Uterus (tissue), 4 donors: Measurements from ENCODE around the gene CTDNEP1. TPM values are rescaled to one million over a fixed set of nuclear protein-coding genes. Genes with fewer than 3 reads are reported as not detected.
A peak's percentile ranks its signal among the peaks of the same experiment; 100 is the strongest.

ENCODE experiments used
- DNase-seq, 2 donors: peaks; one replicate each; pipeline ENCODE4 v3.0.0-alpha.2; 2019 to 2020
- H3K27ac ChIP-seq, 2 donors: fragments of 200-600 bp; sonication (generic); 1 replicate in 1 of 2; 2 replicates in 1 of 2; pipeline ENCODE4 v1.5.1; 2016 to 2018
- H3K27me3 ChIP-seq, 2 donors: fragments of 200-600 bp; sonication (generic); one replicate each; pipeline ENCODE4 v1.5.1; 2018 to 2019; ENCODE audit warnings: control low read depth in 1 of 2
- H3K36me3 ChIP-seq, 2 donors: fragments of 200-600 bp; sonication (generic); one replicate each; pipeline ENCODE4 v1.5.1; 2019; ENCODE audit warnings: control low read depth in 1 of 2
- H3K4me1 ChIP-seq, 2 donors: fragments of 200-600 bp; sonication (generic); one replicate each; pipeline ENCODE4 v1.5.1; 2018 to 2019; ENCODE audit warnings: control low read depth in 1 of 2
- H3K4me3 ChIP-seq, 2 donors: fragments of 200-600 bp; sonication (generic); 1 replicate in 1 of 2; 2 replicates in 1 of 2; pipeline ENCODE4 v1.5.1; 2018 to 2019; ENCODE audit warnings: mild to moderate bottlenecking in 1 of 2
- H3K9me3 ChIP-seq, 2 donors: fragments of 200-600 bp; sonication (generic); one replicate each; pipeline ENCODE4 v1.5.1; 2019; ENCODE audit warnings: control low read depth in 1 of 2
- CTCF ChIP-seq, 4 experiments: fragments of 200-600 bp in 2 of 4; fragments of 450-650 bp in 2 of 4; sonication (generic) in 2 of 4; IDR thresholded peaks; one replicate each; pipeline ENCODE4 v1.5.1; 2016 to 2019; ENCODE audit warnings: antibody characterized with exemption in 4 of 4, mild to moderate bottlenecking in 2 of 4, moderate library complexity in 1 of 4
- POLR2A ChIP-seq, 2 donors: fragments of 450-650 bp; IDR thresholded peaks; one replicate each; pipeline ENCODE4 v1.6.1; 2016; ENCODE audit warnings: antibody characterized with exemption in 2 of 2, mild to moderate bottlenecking in 1 of 2, moderate library complexity in 1 of 2
- intact Hi-C: fragments of 100-400 bp; cut with DNase I; formaldehyde crosslinking; loops from one replicate; pipeline ENCODE4 v1.15.1; 2023; ENCODE audit warnings: low total_unique reads
- total RNA-seq, 4 donors: library from RNA; depleted of rRNA in 3 of 4; stranded (reverse); fragments of >200 nt in 3 of 4; gene quantifications; one replicate each; pipeline versions ENCODE4 v1.1.0 to v1.2.4, GENCODE V29; 2014 to 2023
- donor health status: DM: yes; HTN: yes; CAD: no.

CTDNEP1 gene
- total RNA-seq, 4 donors from 2014 or later: 13.8 to 115 (median 37.2) TPM

- no peaks in the 10 kb centered on the region for H3K9me3 ChIP-seq
- H3K27ac ChIP-seq: peak within 1 kb of the TSS; percentile 97 to 98
- H3K4me1 ChIP-seq: peaks cover 0 to 21% of the 10 kb centered on the region in 2 donors
- intact Hi-C loops: no loop called here
- peak; percentile 94 to 95 for DNase-seq
- no peaks in the 10 kb centered on the region for H3K27me3 ChIP-seq
- TF ChIP-seq CTCF (IDR thresholded peaks at IDR 0.05): peak; percentile 34 to 41 (median 37)
- peak; percentile 44 to 65 for TF ChIP-seq POLR2A (IDR thresholded peaks at IDR 0.05)
- H3K4me3 ChIP-seq: peak within 1 kb of the TSS; percentile 68 to 73
- no peaks in the 10 kb centered on the region for H3K36me3 ChIP-seq
Observed at GRCh38 chr17:7252176-7253043, 876 bp upstream of the CTDNEP1 start, which contains the start of gene ELP5. TSS of gene ELP5 (plus strand) at chr17:7252215. CDS start at chr17:7252551, 336 bp downstream.

GRCh38 chr17:7250695-7251627 is 573 bp downstream of the CTDNEP1 start:
- no peak for TF ChIP-seq CTCF (IDR thresholded peaks at IDR 0.05)
- TF ChIP-seq POLR2A (IDR thresholded peaks at IDR 0.05): no peak
- intact Hi-C loops: no loop called here
- H3K36me3 ChIP-seq: no peaks in the 10 kb centered on the region
- no peaks in the 10 kb centered on the region for H3K27me3 ChIP-seq
- H3K4me3 ChIP-seq: peak overlapping the region; percentile 68 to 73
- no peaks in the 10 kb centered on the region for H3K9me3 ChIP-seq
- H3K4me1 ChIP-seq: peaks cover 0 to 21% of the 10 kb centered on the region in 2 donors
- no peak for DNase-seq
- H3K27ac ChIP-seq: peak overlapping the region; percentile 97 to 98

DNA sequence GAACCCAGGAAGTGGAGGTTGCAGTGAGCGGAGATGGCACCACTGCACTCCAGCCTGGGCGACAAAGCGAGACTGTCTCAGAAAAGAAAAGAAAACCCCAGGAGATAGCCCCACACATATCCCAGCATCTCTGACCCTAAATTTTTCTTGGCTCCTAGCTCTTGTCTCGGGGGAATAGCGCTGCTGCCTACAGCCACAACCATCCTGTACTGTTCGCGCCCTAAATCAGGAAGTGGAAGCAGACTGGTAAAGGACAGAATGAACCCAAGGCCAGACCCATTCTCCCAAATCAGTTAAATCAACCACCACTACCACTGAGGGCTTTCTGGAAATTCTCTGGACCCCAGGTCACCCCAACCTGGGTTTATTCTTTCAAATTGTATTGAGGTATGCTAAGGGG is 1.7 kb downstream of the CTDNEP1 start:
- DNase-seq: no peak
- Histone ChIP-seq H3K36me3 (no peaks in the 10 kb centered on the region), H3K4me1 (peaks cover 0 to 21% of the 10 kb centered on the region in 2 donors), H3K9me3 (no peaks in the 10 kb centered on the region), H3K27me3 (no peaks in the 10 kb centered on the region), H3K27ac (no peak overlapping the region), H3K4me3 (peak overlapping the region in 1 of 2 donors; percentile 73)
- intact Hi-C loops: no loop called here
- TF ChIP-seq CTCF (IDR thresholded peaks at IDR 0.05): no peak
- TF ChIP-seq POLR2A (IDR thresholded peaks at IDR 0.05): no peak

DNA sequence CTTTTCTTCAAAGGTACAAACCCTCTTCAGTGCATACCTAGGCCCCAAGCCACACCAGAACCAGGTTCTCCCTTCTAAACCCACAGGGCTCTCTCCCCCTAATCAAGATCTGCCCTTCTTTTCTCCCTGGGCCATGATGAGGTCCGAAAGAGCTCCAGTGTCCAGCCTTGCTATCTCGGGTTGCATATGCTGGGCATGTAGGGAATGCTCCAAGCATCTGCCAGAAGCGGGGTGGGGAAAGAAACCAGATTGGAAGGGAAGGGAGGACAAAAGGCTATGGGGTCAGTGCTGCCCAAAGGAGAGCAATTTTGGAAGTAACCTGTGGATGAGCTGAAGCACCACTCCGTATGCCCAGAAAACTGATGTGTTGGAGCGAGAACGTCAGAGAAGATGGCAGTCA is 2.3 kb downstream of the CTDNEP1 start:
- Histone ChIP-seq H3K4me1 (peaks cover 0 to 21% of the 10 kb centered on the region in 2 donors), H3K27me3 (no peaks in the 10 kb centered on the region), H3K36me3 (no peaks in the 10 kb centered on the region), H3K27ac (no peak overlapping the region), H3K4me3 (no peak overlapping the region), H3K9me3 (no peaks in the 10 kb centered on the region)
- no peak for DNase-seq
- no peak for TF ChIP-seq POLR2A (IDR thresholded peaks at IDR 0.05)
- TF ChIP-seq CTCF (IDR thresholded peaks at IDR 0.05): no peak
- intact Hi-C loops: no loop called here
